ENCODE results near the gene SLC44A5.
"Not testable (repeated sequence)": the region's sequence is repeated elsewhere in the genome, so short reads cannot be mapped to it uniquely, and the experiment has no call there.

Gene SLC44A5

DNA sequence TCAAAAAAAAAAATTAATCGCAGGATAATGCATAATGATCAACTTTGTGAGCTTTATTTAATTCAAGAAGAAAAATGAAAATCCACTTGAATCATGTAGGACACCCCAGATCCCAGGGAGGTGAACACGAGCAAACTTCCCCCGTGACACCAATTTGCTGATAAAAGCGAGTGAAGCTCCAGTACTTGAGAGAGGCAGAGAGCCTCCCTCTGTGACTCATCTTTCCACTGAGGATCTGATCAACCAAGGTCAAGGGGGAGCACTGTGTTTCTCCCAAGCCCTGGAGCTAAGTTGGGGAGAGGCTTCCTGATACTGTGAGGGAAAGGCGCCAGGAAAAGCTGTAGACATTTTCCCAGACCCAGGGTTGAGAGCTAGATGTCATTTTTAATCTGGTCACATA lies 160.9 kb downstream of the SLC44A5 start:
- DNase-seq (ENCODE audit: low read depth in 2 of 2) = no peak

DNA sequence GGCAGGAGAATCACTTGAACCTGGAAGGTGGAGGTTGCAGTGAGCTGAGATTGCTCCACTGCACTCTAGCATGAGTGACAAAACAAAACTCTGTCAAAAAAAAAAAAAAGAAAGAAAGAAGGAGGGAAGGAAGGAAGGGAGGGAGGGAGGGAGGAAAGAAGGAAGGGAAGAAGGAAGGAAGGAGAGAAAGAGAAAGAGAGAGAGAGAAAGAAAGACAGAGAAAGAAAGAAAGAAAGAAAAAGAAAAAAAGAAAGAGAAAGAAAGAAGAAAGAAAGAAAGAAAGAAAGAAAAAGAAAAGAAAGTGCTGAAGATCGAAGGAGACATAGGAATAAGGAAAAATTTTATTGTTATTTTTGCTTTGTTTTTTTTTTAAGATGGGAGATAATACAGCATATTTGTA lies 166.7 kb downstream of the SLC44A5 start:
- no peak for DNase-seq (ENCODE audit: low read depth in 2 of 2)

DNA sequence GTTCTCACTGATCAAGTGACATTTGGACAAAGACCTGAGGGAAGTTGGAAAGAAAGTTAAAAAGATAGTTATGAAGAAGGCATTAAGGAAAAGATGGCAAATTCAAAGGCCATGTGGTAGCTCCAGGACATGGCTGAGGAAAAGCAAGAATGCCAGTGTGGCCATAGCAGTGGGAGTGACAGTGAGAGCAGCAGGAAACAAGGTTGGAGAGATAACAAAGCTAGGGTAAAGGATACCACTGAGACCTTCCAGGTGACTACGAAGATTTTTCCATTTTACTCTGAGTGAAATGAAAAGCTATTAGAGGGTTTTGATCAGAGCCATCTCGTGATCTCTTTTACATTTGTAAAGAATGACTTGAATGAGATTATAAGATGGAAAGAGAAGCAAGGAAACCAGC lies 170.6 kb downstream of the SLC44A5 start:
- no peak for DNase-seq (ENCODE audit: low read depth in 2 of 2)

DNA sequence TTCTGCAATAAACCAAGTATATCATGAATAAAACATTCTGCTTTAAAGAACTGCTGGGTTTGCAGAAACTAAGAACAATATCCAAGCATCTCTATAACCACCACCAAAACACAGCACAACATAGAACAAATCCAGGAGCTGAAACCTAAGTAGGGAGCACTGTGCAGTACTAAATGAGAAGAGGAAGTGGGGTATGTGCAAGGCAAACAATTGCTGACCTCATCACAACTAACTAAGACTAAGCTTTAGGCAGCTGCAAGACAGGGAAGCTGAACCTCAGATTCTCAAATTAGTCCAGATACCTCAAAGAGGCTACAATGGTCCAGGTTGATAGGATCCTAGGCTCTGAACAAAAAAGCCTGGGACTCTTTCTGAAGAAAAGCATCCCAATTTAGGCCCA lies 172.6 kb downstream of the SLC44A5 start:
- DNase-seq (ENCODE audit: low read depth in 2 of 2) = no peak

DNA sequence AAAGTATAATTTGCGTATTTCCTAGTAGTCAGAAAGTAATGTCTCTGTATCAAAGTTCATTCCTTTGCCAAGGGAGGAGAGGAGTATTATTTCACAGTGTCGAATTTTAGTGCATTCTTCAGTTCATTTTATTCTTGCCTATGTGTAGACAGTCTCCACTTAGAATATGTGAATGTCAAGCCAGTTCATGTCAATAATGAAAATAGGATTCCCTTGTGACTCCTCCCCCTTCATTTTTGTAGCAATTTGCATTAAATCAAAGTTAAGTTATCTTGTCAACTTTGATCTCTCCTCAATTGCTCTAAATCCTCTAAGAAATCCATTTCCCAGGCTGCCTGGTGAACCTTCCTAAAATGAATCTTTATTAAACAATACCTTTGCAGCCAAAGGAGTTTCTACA lies 179.1 kb downstream of the SLC44A5 start:
- no peak for DNase-seq (ENCODE audit: low read depth in 2 of 2)

DNA sequence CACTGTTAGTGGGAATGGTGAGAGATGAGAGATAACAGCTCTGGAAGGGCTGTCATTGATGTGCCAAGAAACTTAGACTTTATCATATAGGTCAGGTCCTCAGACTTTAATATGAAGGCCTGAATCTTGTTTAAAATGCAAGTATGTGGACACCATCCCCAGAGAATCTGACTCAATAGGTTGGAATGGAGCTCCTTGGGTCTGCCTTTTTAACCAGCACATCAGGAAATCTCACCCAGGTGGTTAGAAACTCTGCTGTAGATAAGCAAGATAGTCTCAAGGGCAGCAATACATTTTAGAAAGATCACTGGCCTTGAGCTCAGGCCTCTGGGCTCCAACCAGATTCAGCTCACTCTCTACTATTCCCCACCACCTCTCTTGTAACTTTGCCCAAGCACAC lies 180.4 kb downstream of the SLC44A5 start:
- no peak for DNase-seq (ENCODE audit: low read depth in 2 of 2)

DNA sequence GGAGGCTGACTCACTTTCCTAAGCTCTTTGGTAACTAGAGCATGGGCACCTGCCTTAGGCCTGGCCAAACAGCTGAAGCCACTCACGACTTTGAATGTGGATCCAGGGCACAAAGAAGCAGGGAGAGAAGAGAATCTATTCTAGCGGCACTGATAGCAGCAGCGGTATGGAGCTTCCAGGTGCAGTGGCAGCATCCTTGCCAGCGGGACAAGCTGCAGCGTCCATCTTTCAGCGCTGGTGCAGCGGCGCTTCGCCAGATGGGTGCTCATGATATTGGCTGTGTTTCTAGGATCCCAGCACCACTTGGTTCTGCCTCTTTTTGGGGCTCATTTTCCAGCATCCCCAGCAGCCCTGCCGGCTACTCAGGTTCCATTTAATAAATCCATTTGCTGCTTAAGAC lies 184.2 kb downstream of the SLC44A5 start:
- DNase-seq (ENCODE audit: low read depth in 2 of 2) = no peak

DNA sequence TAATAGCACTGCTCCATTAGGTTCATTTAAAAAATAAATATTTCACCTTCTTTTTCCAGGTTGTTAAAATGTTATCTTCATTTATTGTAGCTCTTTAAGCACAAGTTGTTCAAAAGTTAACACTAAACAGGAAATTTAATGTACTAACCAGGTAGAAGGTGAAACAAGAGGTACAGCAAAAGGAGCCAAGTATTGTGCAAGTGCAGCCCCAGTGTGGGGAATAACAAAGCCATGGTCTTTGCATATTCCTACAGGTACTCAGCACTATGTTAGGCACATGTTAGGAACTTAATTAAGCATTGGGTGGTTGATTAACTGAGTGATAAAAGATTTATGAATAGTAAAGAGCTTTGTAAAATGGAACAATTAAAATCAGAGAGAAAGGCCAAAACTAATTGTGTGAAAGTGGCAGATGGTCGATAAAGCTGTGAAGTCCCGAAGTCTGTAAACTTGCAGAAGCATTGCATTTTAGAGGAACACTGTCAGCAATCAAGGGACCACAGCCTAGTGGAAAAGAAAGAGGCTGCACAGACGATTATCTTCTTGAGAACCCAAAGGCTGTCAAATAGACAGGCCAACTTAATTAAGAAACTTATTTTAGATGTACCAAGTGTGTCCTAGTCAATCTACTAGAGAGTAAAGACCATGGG lies 185.8 kb downstream of the SLC44A5 start:
- DNase-seq (ENCODE audit: low read depth in 2 of 2) = no peak

DNA sequence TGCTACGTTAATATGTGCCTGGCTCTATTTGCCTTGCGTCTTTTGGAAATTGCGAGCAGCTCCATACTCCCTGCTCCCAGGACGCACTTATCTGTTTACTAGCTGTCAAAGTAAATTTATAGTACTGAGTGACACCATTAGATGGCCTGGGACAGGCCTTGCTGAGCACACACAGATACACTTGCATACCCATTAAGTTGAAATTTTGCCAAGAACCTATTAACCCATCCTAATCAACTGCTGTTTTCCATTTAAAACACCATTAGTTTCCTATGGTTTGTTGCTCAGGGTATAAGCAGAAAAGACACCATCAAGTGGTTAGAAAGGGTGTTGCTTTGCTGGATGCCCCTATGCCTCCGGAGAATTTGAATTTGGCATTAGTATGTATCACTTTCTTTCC lies 187.3 kb downstream of the SLC44A5 start:
- DNase-seq (ENCODE audit: low read depth in 2 of 2) = no peak

DNA sequence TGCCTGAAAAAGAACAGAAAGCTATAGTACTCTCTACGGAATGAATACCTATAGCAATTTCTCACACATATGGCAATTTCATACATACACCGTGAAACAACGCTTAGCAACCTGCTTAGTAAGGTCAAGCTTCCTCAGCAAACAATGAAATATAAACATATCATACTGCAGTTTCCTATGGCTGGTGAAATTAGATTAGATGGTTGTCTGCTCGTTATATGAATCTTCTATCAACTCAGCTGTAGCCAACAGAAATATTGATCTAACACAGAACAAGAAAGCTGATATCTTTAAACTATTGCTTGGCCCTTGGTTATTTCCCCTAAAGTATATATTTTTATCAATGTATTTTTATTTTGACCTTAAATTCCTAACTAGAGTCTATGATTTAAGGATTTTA lies 187.8 kb downstream of the SLC44A5 start:
- no peak for DNase-seq (ENCODE audit: low read depth in 2 of 2)

DNA sequence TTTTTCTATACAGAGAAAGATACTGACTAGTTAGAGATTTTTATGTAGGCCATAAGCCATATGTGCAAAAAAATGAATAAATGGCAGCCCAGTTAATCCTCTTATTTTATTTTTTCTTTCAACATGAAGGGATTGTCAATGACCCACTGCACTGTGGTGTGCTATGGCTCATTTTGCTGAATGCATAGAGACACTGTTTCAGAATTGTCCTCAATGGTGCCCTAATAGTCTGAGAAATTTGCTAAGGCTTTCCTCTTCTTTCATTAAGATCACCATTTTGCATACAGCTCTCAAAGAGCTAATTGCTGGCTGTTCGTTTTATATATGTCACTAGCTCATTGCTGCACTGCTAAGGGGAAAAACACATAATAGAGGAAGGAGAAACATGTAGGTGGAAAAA lies 189.5 kb downstream of the SLC44A5 start:
- DNase-seq (ENCODE audit: low read depth in 2 of 2) = no peak

DNA sequence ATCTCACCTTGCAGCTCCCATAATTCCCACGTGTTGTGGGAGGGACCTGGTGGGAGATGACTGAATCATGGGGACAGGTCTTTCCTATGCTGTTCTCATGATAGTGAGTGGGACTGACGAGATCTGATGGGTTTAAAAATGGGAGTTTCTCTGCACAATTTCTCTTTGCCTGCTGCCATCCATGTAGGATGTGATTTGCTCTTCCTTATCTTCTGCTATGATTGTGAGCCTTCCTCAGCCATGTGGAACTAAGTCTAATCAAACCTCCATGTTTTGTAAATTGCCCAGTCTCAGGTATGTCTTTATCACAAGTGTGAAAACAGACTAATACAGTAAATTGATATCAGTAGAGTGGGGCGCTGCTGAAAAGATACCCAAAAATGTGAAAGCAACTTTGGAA lies 195.7 kb downstream of the SLC44A5 start:
- no peak for DNase-seq (ENCODE audit: low read depth in 2 of 2)

DNA sequence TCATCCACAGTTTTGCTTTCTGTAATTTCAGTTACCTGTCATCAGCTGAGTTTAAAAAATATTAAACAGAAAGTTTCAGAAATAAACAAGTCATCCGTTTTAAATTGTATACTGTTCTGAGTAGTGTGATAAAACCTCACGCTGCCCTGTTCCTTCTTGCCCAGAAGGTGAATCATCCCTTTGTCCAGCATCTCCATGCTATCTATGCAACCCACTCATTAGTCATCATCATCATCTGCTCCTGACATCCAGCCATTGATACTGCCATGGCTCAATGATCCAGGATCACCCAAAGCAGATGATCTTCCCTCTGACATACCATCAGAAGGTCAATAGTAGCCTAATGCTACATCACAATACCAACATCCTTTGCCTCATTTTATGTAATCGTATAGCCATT lies 198.3 kb downstream of the SLC44A5 start:
- DNase-seq (ENCODE audit: low read depth in 2 of 2) = no peak

DNA sequence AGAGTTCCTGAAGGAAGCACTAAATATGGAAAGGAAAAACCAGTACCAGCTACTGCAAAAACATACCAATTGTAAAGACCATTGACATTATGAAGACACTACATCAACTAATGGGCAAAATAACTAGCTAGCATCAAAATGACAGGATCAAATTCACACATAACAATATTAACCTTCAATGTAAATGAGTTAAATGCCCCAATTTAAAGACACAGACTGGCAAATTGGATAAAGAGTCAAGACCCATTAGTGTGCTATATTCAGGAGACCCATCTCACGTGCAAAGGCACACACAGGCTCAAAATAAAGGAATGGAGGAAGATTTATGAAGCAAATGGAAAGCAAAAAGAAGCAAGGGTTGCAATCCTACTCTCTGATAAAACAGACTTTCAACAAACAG lies 206.2 kb downstream of the SLC44A5 start:
- not testable (repeated sequence) for DNase-seq (ENCODE audit: low read depth in 2 of 2)

DNA sequence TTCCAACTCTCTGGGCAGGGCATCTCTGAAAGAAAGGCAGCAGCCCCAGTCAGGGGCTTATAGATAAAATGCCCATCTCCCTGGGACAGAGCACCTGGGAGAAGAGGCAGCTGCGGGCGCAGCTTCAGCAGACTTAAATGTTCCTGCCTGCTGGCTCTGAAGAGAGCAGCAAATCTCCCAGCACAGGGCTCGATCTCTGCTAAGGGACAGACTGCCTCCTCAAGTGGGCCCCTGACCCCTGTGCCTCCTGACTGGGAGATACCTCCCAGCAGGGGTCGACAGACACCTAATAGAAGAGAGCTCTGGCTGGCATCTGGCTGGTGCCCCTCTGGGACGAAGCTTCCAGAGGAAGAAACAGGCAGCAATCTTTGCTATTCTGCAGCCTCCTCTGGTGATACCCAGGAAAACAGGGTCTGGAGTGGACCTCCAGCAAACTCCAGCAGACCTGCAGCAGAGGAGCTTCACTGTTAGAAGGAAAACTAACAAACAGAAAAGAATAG lies 207.7 kb downstream of the SLC44A5 start:
- DNase-seq (ENCODE audit: low read depth in 2 of 2) = not testable (repeated sequence)

DNA sequence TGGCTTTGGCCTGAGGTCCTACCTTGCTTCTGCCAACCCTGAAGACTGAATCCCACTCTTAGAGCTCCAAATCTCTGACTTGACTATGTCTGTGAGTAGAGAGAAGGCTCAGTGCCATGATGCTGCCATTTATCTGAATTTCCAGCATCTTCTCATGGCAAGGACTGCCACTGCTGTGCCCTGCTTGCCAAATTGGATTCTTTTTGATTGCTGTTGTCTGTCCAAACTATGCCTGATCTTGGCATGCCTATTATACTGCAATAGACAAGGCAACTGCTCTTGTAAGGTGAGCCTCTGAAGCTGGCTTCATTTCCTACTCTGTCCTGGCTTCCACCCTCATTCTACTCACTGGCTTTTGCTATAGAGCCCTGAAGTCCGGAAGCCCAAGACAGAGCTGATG lies 210.2 kb downstream of the SLC44A5 start:
- DNase-seq (ENCODE audit: low read depth in 2 of 2) = no peak

DNA sequence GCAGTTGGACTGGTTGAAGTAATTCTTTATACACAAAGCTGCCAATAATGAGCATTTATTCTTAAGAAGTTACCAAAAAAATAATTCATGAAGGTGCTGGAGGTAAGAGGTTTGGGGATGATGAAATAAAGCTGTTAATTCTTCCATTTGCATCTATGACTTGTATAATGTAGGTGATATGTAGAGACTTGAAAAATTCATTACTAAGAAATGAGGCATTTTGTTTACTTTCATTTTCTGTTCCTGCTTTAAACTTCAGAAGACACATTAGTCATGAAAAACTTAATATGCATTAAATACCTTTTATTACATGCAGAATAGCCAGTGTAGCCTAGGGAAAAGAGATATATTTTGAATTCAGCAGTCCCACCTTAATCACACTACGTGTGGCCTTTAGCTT lies 214.2 kb downstream of the SLC44A5 start:
- DNase-seq (ENCODE audit: low read depth in 2 of 2) = no peak

DNA sequence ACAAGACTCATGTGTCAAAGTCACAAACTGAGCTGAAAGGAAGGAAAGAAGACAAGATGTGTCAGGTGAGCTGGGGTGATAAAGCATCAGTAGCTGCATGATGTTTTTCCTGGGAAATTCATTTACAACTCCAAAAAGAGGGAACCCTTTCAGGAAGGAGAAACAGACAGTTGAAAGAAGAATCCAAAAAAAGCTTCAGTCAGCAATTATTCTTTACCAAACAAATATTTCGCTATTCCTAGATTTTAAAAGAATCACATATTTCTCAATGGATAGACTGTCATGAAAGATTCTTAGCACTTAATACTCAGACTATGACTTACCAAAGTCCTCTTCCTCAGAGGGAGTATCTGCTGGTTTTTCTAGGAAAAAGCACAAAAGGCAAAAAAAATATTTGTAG lies 214.7 kb downstream of the SLC44A5 start:
- no peak for DNase-seq (ENCODE audit: low read depth in 2 of 2)

DNA sequence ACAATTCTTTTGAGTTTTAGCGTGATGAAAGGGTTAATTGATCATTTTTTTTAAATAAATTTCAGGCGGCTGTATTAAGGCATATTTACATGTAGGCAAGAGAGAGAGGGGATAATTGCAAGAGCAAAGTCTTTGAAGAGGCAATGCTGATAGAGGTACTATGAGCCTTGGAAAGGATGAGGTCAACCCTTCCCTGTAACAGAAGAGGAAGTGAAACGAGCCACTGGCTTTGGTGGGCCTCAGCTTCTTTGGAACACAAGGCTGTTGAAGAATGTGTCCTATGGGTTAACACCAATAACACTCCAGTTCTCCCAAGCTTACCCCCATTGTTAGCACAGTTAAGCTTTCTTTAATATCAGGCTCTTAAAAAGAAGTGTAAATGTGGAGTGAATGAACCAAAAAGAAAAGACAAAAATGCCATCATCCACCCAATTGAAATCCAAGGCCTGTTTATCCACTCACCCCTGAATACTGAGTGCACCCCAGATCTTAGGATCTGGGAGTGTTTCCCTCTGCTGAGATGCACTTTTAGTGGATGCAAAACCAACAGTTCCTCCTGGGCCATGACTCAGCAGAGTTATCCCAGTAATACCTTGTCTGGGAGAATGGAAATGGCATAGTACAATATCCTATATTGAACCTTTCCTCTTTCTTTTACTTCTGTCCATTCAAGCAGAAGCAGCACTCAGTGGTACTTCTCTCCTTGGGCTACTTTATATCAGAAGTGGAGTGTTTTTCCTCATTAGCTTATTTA lies 216.4 kb downstream of the SLC44A5 start:
- no peak for DNase-seq (ENCODE audit: low read depth in 2 of 2)

DNA sequence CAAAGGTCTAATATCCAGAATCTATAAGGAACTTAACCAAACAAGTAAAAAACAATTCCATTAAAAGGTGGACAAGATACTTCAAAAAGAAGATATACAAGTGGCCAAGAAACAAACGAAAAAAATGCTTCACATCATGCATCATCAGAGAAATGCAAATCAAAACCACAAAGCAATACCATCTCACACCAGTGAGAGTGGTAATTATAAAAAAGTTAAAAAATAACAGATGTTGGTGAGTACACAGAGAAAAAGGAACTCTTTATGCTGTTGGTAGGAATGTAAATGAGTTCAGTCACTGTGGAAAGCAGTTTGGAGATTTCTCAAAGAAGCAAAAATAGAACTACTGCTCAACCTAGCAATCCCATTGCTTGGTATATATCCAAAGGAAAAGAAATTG lies 218.6 kb downstream of the SLC44A5 start:
- no peak for DNase-seq (ENCODE audit: low read depth in 2 of 2)

DNA sequence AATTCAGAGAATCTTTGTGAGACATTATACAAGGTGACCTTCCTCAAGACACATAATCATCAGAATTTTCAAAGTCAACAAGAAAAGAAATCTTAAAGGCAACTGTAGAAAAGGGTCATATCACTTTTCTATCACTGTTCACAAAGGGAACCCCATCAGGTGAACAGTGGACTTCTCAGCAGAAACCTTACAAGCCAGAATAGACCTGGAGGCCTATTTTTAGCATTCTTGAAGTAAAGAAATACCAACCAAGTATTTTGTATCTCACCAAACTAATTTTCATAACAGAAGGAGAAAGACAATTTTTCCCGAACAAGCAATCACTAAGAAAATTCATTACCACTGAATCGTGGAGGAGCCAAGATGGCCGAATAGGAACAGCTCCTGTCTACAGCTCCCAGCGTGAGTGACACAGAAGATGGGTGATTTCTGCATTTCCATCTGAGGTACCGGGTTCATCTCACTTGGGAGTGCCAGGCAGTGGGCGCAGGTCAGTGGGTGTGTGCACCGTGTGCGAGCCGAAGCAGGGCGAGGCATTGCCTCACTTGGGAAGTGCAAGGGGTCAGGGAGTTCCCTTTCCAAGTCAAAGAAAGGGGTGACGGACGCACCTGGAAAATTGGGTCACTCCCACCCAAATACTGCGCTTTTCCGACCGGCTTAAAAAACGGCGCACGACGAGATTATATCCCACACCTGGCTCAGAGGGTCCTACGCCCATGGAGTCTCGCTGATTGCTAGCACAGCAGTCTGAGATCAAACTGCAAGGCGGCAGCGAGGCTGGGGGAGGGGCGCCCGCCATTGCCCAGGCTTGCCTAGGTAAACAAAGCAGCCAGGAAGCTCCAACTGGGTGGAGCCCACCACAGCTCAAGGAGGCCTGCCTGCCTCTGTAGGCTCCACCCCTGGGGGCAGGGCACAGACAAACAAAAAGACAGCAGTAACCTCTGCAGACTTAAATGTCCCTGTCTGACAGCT lies 235.2 kb downstream of the SLC44A5 start:
- DNase-seq (ENCODE audit: low read depth in 2 of 2) = not testable (repeated sequence)

DNA sequence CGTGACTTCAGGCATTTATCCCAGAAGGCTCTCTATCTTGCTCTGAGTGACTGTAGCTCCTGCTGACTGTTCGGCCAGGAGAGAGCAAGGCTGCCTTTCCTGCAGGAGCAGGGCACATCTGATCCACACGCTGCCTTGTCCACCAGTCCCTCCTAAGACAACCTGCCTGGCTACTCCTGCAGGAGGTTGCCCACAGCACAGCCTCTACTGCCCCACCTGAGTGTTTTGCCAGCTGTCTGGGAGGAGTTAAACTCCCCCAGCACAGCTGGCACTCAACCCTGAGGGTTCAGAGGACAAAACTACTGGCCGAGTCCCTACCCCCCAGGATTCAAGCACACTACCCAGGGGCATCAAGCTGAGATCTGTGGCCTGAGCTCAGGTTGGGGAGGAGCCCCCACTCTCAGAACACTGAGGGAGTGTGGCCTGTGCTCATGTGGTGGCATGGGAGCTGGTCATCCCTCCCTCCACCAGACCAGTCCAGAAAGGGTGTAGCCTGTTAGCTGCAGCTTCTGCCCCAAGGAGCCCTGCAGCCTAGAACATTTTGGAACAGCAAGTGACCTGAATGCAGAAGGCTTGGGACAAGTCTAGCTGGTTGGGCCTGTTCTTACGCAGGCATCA lies 237.3 kb downstream of the SLC44A5 start:
- no peak for DNase-seq (ENCODE audit: low read depth in 2 of 2)
